Measurements from ENCODE around the gene ADGRE2.
"Not testable (repeated sequence)": the region's sequence is repeated elsewhere in the genome, so short reads cannot be mapped to it uniquely, and the experiment has no call there.

ADGRE2 gene

GRCh38 chr19:14777645-14778044 lies 715 bp downstream of the ADGRE2 start:
- not testable (repeated sequence) for DNase-seq

GRCh38 chr19:14775869-14776586 lies 2.3 kb downstream of the ADGRE2 start:
- peak; percentile 52 for DNase-seq

DNA sequence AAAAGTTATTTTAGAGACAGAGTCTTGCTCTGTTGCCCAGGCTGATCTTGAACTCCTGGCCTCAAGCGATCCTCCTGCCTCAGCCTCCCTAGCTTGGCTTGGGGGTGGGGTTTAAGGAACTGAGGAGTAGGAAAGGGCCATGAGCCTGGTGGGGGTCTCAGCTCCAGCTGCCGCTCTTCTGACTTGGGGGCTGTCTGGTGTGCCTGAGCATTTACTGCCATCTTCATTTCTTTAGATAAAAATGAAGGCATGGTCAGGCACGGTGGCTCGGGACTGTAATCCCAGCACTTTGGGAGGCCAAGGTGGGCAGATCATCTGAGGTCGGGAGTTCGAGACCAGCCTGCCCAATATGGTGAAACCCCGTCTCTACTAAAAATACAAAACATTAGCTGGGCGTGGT lies 3.0 kb downstream of the ADGRE2 start:
- DNase-seq = not testable (repeated sequence)

DNA sequence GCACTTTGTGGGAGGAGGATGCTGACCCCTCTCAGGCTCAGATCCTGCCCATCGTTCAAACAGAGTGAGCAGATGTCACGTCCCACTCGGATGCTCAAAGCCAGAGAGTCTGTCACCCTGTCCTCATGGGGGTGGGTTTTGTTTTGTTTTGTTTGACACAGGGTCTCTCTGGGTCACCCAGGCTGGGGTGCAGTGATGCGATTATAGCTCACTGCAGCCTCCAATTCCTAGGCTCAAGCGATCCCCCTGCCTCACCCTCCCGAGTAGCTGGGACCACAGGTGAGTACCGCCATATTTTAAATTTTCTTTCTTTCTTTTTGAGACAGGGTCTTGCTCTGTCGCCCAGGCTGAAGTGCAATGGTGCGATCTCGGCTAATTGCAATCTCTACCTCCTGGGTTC lies 4.0 kb downstream of the ADGRE2 start:
- no peak for DNase-seq

GRCh38 chr19:14773722-14774121 lies 4.6 kb downstream of the ADGRE2 start:
- DNase-seq = not testable (repeated sequence)

GRCh38 chr19:14772995-14773394 lies 5.4 kb downstream of the ADGRE2 start:
- no peak for DNase-seq

DNA sequence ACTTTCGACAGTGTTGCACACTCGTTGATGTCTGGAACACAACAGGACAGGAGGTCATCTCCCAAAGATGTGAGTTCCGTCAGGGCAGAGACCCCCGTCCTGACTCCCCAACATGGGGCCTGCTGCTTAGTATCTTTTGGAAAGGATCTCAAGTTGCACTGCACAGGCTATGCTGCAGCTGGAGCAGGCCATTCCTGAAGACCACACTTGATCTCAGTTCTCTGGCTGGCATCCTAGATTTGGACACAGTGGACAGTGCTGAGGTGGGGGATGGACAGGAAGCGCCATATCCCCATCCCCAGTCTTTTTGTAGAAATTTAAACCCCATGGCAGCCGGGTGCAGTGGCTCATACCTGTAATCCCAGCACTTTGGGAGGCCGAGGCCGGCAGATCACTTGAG lies 5.9 kb downstream of the ADGRE2 start:
- DNase-seq = no peak

DNA sequence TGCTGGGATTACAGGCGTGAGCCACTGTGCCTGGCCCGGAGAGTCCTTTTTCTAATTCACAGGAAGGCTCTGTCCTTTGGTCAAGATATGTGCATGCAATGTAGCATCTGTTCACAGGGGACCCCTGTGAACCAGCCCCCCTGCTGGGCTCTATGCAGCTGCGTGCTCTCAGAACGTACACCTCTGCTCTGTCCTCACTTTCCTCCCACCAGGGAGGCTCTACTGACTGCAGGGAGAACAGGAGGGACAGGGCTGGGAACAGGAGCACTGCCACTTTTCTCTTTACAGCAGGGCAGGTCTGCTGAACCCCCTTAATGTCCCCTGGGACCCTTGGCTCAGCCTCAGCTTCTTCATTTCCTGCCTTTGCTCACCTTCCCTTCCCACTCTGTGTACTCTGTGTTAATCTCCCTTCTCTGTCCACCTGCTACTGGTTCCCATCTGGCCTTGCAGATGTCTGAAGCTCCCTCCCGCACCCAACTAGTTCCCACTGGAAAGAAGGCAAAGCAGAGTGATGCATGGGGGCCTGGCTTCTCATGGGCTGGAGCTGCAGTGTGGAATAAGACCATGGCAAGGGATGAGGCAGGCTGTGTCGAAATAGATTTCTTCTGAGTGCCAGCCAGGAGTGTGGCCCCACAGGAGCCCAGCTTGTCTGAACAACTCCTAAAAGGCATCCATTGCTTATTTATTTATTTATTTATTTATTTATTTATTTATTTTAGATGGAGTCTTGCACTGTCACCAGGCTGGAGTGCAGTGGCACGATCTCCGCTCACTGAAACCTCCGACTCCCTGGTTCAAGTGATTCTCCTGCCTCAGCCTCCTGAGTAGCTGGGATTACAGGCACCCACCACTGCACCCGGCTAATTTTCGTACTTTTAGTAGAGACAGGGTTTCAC lies 7.2 kb downstream of the ADGRE2 start:
- DNase-seq = no peak

DNA sequence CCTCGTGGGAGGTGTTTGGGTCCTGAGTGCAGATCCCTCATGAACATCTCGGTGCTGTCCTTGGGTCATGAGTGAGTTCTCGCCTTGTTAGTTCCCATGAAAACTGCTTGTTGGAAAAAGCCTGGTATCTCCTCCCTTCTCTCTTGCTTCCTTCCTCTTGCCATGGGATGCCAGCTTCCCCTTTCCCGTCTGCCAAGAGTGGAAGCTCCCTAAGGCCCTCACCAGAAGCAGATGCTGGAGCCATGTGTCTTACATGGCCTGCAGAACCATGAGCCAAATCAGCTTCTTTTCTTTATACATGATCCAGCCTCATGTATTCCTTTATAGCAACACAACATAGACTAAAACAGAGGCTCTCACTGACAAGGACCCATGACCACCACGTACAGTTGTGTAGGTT lies 8.2 kb downstream of the ADGRE2 start:
- no peak for DNase-seq

- no peak for DNase-seq
Observed at GRCh38 chr19:14769201-14769600, 9.2 kb downstream of the ADGRE2 start.

GRCh38 chr19:14768001-14768400 lies 10.4 kb downstream of the ADGRE2 start:
- DNase-seq = no peak

GRCh38 chr19:14767466-14767971 lies 10.8 kb downstream of the ADGRE2 start:
- DNase-seq = no peak

- not testable (repeated sequence) for DNase-seq
Observed at GRCh38 chr19:14765841-14766240, 12.5 kb downstream of the ADGRE2 start.

DNA sequence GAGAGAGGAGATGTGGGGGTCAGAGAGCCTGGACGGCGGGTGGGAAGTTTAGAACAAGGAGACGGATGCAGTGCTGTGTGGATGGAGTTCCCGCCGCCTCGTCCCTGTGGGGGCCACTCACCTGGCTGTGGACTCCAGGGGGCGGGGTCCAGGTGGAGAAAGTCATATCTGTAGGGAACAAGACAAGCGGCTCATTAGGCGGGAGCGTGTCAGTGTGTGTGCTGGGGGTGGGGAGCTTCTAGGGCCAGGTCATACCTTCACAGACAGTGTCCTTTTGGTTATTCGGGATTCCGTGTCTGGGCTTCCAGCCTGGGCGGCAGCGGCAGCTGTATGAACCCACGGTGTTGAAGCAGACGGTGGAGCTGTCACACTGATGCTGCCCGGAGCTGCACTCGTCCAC lies 13.0 kb downstream of the ADGRE2 start:
- DNase-seq = not testable (repeated sequence)

DNA sequence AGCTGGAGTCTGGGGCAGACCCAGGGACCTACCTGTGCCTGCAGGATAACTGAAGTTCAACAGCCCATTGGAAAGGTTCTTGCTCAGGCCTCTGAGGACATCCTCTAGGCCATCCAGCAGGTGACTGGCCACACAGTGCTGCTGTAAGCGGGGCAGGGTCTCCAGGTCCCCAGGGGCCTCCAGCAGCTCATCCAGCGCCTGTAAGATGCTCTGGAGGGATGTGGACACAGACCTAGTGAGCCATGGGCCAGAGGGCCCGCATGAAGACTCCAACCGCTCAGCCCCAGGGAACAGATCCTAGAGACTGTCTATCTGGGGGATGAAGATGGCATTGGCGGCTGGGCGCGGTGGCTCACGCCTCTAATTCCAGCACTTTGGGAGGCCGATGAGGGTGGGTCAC lies 14.0 kb downstream of the ADGRE2 start:
- no peak for DNase-seq

DNA sequence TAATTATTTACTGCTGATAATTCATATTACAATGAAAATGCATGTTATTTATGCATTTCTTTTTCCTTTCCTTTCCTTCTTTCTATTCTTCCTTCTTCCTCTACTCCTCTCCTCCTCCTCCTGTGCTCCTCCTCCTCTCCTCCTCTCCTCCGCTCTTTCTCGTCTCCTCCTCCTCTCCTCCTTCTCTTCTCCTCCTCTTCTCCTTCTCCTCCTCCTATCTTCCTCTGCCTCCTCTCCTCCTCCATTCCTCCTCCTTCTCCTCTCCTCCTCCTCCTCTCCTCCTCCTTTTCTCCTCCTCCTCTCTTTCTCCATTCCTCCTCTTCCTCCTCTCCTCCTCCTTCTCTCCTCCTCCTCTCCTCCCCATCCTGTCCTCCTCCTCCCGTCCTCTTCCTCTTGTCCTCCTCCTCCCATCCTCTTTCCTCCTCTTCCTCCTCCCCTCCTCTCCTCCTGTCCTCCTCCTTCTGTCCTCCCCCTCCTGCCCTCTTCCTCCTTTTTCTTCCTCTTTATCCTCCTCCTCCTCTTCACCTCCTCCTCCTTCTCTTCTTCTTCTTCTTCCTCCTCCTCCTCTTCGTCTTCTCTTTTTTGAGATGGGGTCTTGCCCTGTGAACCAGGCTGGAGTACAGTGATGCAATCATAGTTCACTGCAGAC lies 14.7 kb downstream of the ADGRE2 start:
- no peak for DNase-seq

DNA sequence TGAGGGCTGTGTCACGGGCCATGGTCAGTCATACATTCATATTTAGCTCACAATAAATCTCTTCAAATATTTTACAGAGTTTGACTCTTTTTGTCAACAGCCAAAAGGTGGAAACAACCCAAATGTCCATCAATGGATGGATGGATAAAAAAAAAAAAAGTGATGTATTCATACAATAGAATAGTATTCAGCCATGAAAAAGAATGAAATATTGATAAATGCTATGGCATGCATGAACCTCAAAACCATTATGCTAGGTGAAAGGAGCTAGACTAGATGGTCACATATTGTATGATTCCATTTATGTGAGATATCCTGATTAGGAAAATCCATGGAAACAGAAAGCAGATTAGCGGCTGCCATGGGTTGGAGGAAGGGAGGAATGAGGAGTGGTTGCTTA lies 16.2 kb downstream of the ADGRE2 start:
- DNase-seq = no peak

GRCh38 chr19:14761607-14762006 lies 16.8 kb downstream of the ADGRE2 start:
- no peak for DNase-seq

DNA sequence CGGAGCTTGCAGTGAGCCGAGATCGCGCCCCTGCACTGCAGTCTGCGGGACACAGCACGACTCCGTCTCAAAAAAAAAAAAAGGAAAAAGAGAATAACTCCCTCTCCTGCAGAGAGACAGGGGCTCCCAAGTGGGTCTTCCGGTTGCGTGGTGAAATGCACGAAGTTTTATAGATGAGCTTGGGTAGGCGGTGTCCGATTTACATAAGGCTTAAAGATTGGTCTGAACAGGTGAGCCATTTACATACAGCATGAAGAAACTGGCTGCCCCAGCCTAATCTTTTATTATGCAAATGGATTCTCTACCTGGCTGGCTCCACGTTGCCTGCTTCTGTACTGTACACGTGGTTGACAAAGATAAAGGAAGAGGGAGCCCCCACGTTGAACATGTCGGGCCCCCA lies 19.5 kb downstream of the ADGRE2 start:
- no peak for DNase-seq

DNA sequence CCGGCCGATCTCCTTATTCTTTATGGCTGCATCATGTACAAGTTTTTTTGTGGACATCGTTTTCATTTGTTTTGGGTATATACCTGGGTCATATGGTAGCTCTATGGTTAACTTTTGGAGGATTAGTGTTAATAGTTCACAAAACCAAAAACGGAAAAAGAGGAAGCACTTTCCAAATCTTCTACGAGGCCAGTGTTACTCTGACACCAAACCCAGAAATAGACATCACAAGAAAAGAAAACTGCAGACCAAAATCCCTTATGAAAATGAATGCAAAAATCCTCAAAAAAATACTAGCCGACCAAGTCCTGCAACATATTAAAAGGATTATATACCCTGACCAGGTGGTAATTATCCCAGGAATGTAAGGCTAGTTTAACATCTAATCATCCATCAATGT lies 29.8 kb downstream of the ADGRE2 start:
- DNase-seq = no peak

DNA sequence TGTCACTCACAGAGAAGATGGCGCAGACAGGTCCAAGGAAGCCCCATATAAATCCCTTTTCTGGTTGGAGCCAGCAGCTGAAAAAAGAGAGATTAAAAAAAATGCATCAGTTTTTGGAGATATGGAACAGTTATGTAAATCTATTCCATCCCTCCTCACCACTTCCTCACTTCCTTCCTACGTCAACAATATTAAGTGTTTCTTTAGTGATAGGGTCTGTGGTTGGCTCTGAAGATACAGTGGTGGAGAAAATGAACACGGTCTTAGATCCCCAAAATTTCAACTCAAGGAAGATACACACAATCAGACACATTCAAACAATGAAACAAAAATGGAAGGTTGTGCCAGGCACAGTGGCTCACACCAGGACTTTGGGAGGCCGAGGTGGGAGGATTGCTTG lies 31.5 kb downstream of the ADGRE2 start:
- DNase-seq = peak; percentile 15

- DNase-seq = no peak
Observed at GRCh38 chr19:14735915-14736314, 42.4 kb downstream of the ADGRE2 start.

GRCh38 chr19:14733574-14733973 lies 44.8 kb downstream of the ADGRE2 start:
- no peak for DNase-seq

GRCh38 chr19:14732510-14732909 lies 45.9 kb downstream of the ADGRE2 start:
- no peak for DNase-seq

Data from hematopoietic multipotent progenitor cell treated with erythropoietin and hydrocortisone succinate and interleukin-3 and kit ligand, for 8 days (in vitro differentiated cells).